ENCODE measurements around the gene PIGBOS1.

DNA sequence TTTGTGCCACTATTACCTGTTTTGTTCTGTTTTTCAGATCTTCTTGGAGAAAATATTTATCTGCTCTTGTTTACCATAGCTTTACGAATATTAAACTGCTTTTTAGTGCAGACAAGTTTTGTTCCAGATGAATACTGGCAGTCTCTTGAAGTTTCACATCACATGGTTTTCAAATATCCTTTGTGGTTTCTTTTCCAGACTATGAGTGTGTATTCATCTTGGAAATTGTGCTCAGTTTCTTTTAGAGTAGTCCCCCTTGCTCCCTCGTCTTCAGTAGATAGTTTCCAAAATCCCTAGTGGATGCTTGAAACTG is 1.3 kb upstream of the PIGBOS1 start:
- no peak for TF ChIP-seq CEBPB (IDR thresholded peaks at IDR 0.05)
- no peak for TF ChIP-seq FOSL2 (IDR thresholded peaks at IDR 0.05)
- no peak for TF ChIP-seq FOSL2 (CRISPR knock-in tag; IDR thresholded peaks at IDR 0.05)
- TF ChIP-seq, protein P1, sequence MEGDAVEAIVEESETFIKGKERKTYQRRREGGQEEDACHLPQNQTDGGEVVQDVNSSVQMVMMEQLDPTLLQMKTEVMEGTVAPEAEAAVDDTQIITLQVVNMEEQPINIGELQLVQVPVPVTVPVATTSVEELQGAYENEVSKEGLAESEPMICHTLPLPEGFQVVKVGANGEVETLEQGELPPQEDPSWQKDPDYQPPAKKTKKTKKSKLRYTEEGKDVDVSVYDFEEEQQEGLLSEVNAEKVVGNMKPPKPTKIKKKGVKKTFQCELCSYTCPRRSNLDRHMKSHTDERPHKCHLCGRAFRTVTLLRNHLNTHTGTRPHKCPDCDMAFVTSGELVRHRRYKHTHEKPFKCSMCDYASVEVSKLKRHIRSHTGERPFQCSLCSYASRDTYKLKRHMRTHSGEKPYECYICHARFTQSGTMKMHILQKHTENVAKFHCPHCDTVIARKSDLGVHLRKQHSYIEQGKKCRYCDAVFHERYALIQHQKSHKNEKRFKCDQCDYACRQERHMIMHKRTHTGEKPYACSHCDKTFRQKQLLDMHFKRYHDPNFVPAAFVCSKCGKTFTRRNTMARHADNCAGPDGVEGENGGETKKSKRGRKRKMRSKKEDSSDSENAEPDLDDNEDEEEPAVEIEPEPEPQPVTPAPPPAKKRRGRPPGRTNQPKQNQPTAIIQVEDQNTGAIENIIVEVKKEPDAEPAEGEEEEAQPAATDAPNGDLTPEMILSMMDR (IDR thresholded peaks at IDR 0.05): no peak
- TF ChIP-seq POLR2A (IDR thresholded peaks at IDR 0.05; ENCODE audit: low read length): no peak
- no peak for TF ChIP-seq SREBF2 (IDR thresholded peaks at IDR 0.05)
- TF ChIP-seq ZFP36 (IDR thresholded peaks at IDR 0.05; ENCODE audit: borderline replicate concordance, partially characterized antibody): no peak
- no peak for TF ChIP-seq RFX5 (IDR thresholded peaks at IDR 0.05)
- TF ChIP-seq, protein P2, sequence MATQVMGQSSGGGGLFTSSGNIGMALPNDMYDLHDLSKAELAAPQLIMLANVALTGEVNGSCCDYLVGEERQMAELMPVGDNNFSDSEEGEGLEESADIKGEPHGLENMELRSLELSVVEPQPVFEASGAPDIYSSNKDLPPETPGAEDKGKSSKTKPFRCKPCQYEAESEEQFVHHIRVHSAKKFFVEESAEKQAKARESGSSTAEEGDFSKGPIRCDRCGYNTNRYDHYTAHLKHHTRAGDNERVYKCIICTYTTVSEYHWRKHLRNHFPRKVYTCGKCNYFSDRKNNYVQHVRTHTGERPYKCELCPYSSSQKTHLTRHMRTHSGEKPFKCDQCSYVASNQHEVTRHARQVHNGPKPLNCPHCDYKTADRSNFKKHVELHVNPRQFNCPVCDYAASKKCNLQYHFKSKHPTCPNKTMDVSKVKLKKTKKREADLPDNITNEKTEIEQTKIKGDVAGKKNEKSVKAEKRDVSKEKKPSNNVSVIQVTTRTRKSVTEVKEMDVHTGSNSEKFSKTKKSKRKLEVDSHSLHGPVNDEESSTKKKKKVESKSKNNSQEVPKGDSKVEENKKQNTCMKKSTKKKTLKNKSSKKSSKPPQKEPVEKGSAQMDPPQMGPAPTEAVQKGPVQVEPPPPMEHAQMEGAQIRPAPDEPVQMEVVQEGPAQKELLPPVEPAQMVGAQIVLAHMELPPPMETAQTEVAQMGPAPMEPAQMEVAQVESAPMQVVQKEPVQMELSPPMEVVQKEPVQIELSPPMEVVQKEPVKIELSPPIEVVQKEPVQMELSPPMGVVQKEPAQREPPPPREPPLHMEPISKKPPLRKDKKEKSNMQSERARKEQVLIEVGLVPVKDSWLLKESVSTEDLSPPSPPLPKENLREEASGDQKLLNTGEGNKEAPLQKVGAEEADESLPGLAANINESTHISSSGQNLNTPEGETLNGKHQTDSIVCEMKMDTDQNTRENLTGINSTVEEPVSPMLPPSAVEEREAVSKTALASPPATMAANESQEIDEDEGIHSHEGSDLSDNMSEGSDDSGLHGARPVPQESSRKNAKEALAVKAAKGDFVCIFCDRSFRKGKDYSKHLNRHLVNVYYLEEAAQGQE (IDR thresholded peaks at IDR 0.05): no peak
- TF ChIP-seq, protein P3, sequence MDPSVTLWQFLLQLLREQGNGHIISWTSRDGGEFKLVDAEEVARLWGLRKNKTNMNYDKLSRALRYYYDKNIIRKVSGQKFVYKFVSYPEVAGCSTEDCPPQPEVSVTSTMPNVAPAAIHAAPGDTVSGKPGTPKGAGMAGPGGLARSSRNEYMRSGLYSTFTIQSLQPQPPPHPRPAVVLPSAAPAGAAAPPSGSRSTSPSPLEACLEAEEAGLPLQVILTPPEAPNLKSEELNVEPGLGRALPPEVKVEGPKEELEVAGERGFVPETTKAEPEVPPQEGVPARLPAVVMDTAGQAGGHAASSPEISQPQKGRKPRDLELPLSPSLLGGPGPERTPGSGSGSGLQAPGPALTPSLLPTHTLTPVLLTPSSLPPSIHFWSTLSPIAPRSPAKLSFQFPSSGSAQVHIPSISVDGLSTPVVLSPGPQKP (IDR thresholded peaks at IDR 0.05; ENCODE audit: low read depth, low read length): no peak
- no peak for TF ChIP-seq ESRRA (IDR thresholded peaks at IDR 0.05; ENCODE audit: borderline replicate concordance, low read length)
- no peak for TF ChIP-seq SMC3 (IDR thresholded peaks at IDR 0.05)
- TF ChIP-seq FOXS1 (CRISPR knock-in tag; IDR thresholded peaks at IDR 0.05): no peak
- TF ChIP-seq, protein P4, sequence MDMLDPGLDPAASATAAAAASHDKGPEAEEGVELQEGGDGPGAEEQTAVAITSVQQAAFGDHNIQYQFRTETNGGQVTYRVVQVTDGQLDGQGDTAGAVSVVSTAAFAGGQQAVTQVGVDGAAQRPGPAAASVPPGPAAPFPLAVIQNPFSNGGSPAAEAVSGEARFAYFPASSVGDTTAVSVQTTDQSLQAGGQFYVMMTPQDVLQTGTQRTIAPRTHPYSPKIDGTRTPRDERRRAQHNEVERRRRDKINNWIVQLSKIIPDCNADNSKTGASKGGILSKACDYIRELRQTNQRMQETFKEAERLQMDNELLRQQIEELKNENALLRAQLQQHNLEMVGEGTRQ (IDR thresholded peaks at IDR 0.05): no peak

Measured in A549 (cell line).